NOMO-1 treated with DMSO at 0.1 percent for 48 hours (cell line): ENCODE data around the gene PEX11G.
"Not testable (repeated sequence)": the region's sequence is repeated elsewhere in the genome, so short reads cannot be mapped to it uniquely, and the experiment has no call there.

Experiments used
- DNase-seq: peaks from one replicate; lab custom pipeline; 2025; ENCODE audit not compliant: unreplicated experiment; lab: John Stamatoyannopoulos, UW

The PEX11G gene

GRCh38 chr19:7470540-7471305 is 18.1 kb downstream of the PEX11G start:
- no peak for DNase-seq

DNA sequence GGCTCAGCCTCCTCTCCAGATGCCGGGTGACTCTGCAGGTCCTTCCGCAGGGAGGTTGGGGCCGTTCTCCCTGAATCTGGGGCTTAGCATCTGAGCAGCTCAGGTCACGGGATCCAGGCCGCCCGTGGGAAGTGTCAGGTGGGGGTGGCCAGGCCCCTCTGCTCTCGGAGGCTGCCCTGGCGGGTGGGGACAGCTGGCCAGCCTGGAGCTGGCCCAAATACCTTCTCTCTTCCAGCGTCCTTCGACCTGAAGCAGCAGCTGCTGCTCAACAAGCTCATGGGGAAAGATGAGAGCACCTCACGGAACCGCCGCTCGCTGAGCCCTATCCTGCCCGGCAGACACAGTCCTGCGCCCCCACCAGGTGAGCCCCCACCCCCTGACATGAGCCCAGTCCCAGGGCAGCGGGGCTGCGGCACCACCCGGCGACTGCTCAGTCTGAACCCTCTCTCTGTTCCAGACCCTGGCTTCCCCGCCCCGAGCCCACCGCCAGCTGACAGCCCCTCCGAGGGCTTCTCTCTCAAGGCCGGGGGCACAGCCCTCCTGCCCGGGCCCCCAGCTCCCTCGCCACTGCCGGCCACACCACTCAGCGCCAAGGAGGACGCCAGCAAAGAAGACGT is 19.1 kb downstream of the PEX11G start:
- no peak for DNase-seq

GRCh38 chr19:7468840-7469239 is 20.0 kb downstream of the PEX11G start:
- DNase-seq, result no peak

- DNase-seq, result no peak
Observed at GRCh38 chr19:7467009-7467989, 21.5 kb downstream of the PEX11G start.

GRCh38 chr19:7463575-7463974 is 25.3 kb downstream of the PEX11G start:
- no peak for DNase-seq

- no peak for DNase-seq
Observed at GRCh38 chr19:7461841-7462629, 26.8 kb downstream of the PEX11G start.

DNA sequence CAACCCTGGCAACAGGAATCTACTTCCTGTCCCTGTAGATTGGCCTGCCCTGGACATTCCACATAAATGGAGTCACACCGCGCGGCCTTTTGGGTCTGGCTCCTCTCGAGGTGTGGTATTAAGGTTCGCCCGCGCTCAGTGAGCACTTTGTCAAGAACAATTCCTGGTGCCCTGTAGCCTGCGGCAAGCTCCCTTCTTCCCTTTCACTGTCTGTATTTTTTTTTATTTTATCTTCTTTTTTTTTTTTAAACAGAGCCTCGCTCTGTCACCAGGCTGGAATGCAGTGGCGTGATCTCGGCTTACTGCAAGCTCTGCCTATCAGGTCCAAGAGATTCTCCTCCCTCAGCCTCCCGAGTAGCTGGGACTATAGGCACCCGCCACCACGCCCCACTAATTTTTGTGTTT is 28.3 kb downstream of the PEX11G start:
- no peak for DNase-seq

DNA sequence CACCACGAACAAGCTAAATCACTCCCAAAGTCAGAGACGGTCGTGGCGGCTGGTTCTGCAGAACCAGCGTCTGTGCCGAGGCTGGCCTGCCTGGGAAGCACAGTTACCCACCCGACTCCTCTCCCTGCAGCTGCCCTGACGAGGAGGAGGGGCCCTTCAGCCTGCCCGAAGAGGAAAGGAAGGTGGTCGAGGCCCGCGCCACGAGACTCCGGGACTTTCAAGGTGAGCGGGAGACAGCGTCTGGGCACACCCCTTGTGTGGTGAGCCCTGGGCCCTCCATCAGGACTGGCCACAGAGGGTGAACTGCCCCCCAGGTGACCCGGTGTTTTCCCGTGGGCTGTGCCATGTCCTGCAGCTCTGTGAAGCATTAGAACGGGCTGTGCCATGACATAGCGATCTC is 29.1 kb downstream of the PEX11G start:
- no peak for DNase-seq

- no peak for DNase-seq
Observed at GRCh38 chr19:7458675-7459074, 30.2 kb downstream of the PEX11G start.

- no peak for DNase-seq
Observed at GRCh38 chr19:7456964-7457541, 31.8 kb downstream of the PEX11G start.

GRCh38 chr19:7455600-7456296 is 33.1 kb downstream of the PEX11G start:
- no peak for DNase-seq

- DNase-seq, result no peak
Observed at GRCh38 chr19:7454998-7455397, 33.8 kb downstream of the PEX11G start.

DNA sequence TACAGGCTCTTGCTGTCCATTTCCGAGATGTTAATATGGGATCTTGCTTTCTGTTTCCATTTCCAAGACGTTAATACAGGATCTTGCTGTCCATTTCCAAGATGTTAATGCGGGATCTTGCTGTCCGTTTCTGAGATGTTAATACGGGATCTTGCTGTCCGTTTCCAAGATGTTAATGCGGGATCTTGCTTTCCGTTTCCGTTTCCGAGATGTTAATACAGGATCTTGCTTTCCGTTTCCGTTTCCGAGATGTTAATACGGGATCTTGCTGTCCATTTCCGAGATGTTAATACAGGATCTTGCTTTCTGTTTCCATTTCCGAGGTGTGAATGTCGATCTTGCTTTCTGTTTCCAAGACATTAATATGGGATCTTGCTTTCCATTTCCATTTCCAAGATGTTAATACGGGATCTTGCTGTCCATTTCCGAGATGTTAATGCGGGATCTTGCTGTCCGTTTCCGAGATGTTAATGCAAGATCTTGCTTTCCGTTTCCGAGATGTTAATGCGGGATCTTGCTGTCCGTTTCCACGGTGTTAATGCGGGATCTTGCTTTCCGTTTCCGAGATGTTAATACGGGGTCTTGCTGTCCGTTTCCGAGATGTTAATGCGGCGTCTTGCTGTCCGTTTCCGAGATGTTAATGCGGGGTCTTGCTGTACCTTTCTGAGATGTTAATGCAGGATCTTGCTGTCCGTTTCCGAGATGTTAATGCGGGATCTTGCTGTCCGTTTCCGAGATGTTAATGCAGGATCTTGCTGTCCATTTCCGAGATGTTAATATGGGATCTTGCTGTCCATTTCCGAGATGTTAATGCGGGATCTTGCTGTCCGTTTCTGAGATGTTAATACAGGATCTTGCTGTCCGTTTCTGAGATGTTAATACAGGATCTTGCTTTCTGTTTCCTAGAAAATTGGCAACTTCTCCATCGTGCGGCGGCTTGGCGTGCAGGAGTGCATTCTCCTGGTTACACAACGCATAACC is 38.3 kb downstream of the PEX11G start:
- DNase-seq, result no peak

DNA sequence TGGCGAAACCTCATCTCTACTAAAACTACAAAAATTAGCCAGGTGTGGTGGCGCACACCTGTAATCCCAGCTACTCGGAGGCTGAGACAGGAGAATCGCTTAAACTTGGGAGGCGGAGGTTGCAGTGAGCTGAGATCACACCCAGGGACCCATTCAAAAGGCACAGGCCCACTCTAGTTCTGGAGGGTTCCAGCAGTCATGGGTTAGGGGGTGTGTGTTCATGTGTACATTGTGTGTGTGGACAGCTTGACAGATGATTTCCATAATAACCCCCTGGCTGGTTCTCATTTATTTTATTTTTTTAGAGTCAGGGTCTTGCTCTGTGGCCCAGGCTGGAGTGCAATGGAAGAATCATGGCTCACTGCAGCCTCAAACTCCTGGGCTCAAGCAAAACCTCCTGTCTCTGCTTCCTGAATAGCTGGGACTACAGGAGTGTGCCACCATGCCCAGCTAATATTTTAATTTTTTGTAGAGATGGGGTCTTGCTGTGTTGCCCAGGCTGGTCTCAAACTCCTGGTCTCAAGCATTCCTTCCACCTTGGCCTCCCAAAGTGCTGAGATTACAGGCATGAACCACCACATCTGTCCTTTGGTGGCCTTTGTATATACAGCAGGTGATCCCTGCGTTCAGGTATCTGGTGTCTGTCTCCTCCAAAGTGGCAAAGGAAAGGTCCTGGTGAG is 39.3 kb downstream of the PEX11G start:
- not testable (repeated sequence) for DNase-seq

- no peak for DNase-seq
Observed at GRCh38 chr19:7447648-7448047, 41.2 kb downstream of the PEX11G start.

DNA sequence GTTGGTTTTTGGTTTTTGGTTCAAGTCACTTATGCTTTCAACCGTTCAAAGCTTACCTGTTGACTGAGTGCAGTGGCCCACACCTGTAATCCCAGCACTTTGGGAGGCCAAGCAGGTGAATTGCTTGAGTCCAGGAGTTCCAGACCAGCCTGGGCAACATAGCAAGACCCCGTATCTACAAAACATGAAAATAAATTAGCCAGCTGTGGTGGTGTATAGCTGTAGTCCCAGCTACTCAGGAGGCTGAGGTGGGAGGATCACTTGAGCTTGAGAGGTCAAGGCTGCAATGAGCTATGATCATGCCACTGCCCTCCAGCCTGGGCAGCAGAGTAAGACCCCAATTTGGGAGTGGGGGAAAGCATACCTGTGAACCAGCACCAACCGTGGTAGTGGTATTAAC is 43.7 kb downstream of the PEX11G start:
- no peak for DNase-seq

DNA sequence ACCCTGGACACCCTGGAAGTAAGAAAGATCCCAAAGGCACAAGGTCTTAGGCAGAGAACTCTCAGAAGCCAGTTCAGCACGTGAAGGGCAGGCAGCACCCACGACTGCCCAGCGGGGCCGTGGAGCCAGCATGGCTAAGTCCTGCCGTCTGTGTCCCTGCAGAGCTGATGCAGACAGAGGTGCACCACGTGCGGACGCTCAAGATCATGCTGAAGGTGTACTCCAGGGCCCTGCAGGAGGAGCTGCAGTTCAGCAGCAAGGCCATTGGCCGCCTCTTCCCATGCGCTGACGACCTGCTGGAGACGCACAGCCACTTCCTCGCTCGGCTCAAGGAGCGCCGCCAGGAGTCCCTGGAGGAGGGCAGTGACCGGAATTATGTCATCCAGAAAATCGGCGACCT is 44.8 kb downstream of the PEX11G start:
- DNase-seq, result no peak

DNA sequence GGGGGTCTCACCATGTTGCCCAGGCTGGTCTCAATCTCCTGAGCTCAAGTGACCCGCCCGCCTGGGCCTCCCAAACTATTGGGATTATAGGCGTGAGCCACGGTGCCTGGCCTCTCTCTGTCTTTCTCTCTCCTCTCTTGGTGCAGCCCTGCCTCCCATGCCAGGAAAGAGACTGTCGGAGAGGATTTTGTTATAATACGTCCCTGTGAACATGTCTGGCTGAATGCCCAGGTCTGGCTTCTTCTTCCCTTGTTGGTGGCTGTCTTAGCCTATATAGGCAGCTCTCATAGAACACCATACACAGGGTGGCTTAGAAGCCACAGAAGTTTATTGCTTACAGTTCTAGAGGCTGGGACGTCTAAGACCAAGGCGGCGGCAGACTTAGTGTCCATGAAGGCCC is 46.4 kb downstream of the PEX11G start:
- no peak for DNase-seq
